HT1080 (cell line): ENCODE data around the gene SPACA5. TPM values are rescaled to one million over a fixed set of nuclear protein-coding genes. Genes with fewer than 3 reads are reported as not detected.
"Not testable (repeated sequence)": the region's sequence is repeated elsewhere in the genome, so short reads cannot be mapped to it uniquely, and the experiment has no call there.

Source experiments
- DNase-seq: peaks from one replicate; pipeline ENCODE4 v3.0.0-alpha.2; 2015; ENCODE audit warnings: low read depth
- total RNA-seq: library from RNA; depleted of rRNA; stranded (reverse); fragments of >200 nt; shearing (Covaris generic); gene quantifications from 2 replicates; pipeline ENCODE4 v1.2.3, GENCODE V29; 2014; rRNA removed

The SPACA5 gene
- total RNA-seq, 1 experiment from 2014 or later = not detected

GRCh38 chrX:48021026-48021900 is 14.5 kb downstream of the SPACA5 start:
- peak; percentile 63 for DNase-seq

- DNase-seq = no peak
These were observed 15.3 kb downstream of the SPACA5 start for GRCh38 chrX:48022100-48022499.

GRCh38 chrX:48022738-48023137 is 15.9 kb downstream of the SPACA5 start:
- no peak for DNase-seq

GRCh38 chrX:48025561-48025960 is 18.8 kb downstream of the SPACA5 start:
- peak; percentile 30 for DNase-seq

- not testable (repeated sequence) for DNase-seq
These were observed 20.8 kb downstream of the SPACA5 start for GRCh38 chrX:48027545-48027944.

- no peak for DNase-seq
These were observed 21.3 kb downstream of the SPACA5 start for GRCh38 chrX:48028091-48028490.

GRCh38 chrX:48030237-48030636 is 23.4 kb downstream of the SPACA5 start:
- no peak for DNase-seq

GRCh38 chrX:48030641-48031173 is 23.9 kb downstream of the SPACA5 start:
- DNase-seq = not testable (repeated sequence)

- no peak for DNase-seq
These were observed 29.1 kb downstream of the SPACA5 start for GRCh38 chrX:48035891-48036290.

GRCh38 chrX:48043056-48043455 is 36.3 kb downstream of the SPACA5 start:
- DNase-seq = no peak

GRCh38 chrX:48045410-48046311 is 38.9 kb downstream of the SPACA5 start:
- peak; percentile 26 for DNase-seq

GRCh38 chrX:48046846-48047245 is 40.1 kb downstream of the SPACA5 start:
- DNase-seq = no peak

- DNase-seq = no peak
These were observed 52.0 kb downstream of the SPACA5 start for GRCh38 chrX:48058621-48059295.

GRCh38 chrX:48059296-48059639 is 52.5 kb downstream of the SPACA5 start:
- no peak for DNase-seq

Other genes with a start within 250 kb of the SPACA5 start
- gene ZNF81, start 170.1 kb upstream of the SPACA5 start, total RNA-seq = 5.6 and 7.7 TPM in 2 replicates
- 1.9 and 3.1 TPM in 2 replicates for gene ZNF182, start 3.0 kb upstream of the SPACA5 start, total RNA-seq
- not detected in 2 replicates for gene ZNF630, start 64.7 kb downstream of the SPACA5 start, total RNA-seq
- gene SPACA5B, start 123.6 kb downstream of the SPACA5 start, total RNA-seq = not detected in 2 replicates
- not detected in 2 replicates for gene SSX5, start 189.8 kb downstream of the SPACA5 start, total RNA-seq
- gene SSX1, start 248.4 kb downstream of the SPACA5 start, total RNA-seq = 109 and 139 TPM in 2 replicates